K562 (cell line): Measurements from ENCODE around the gene C16orf95. TPM values are rescaled to one million over a fixed set of nuclear protein-coding genes. Genes with fewer than 3 reads are reported as not detected.

Experiments used
- ATAC-seq: fragments of 200-7000 bp; cut with Tn5 transposase; 3 replicates; pipeline ENCODE4 v1.9.1; 2020; ENCODE audit warnings: moderate library complexity
- BruUV-seq: library from RNA; stranded (reverse); fragments of 400-500 nt; replicated peaks from 2 replicates; lab custom pipeline; 2021; lab: Mats Ljungman, UMichigan
- CTCF ChIA-PET: fragments of 300-600 bp; formaldehyde crosslinking; extraction: SDS; loops from one replicate; lab custom pipeline; 2021; ENCODE audit warnings: low intra/inter-chr PET ratio; lab: Yijun Ruan, JAX
- POLR2A ChIA-PET: fragments of 300-600, 350-650 bp; sonication (Branson Sonifier 250); formaldehyde crosslinking; extraction: SDS; loops from one replicate; lab custom pipeline; 2021; ENCODE audit warnings: antibody characterized with exemption, inconsistent platforms; lab: Yijun Ruan, JAX
- DNase-seq, 4 experiments: peaks; one replicate each; pipeline versions ENCODE4 v3.0.0 to v3.0.0-alpha.2; 2011 to 2018; ENCODE audit warnings: low spot score in 3 of 4, mixed read lengths in 3 of 4; ENCODE audit errors: extremely low read depth in 1 of 4
- FAIRE-seq: peaks from 2 replicates; lab custom pipeline; 2011; peaks lifted over from hg19 to GRCh38; lab: Jason Lieb, UNC
- H2AFZ ChIP-seq: 2 replicates; pipeline ENCODE4 v1.6.0; 2011; ENCODE audit warnings: low read depth, low read length, control low read depth, inconsistent platforms
- H3K27ac ChIP-seq: fragments of 200-600 bp; 3 replicates; pipeline ENCODE4 v1.8.0; 2011; ENCODE audit warnings: low read depth, mild to moderate bottlenecking, control low read depth, inconsistent platforms, low read length, moderate library complexity, mixed read lengths; ENCODE audit errors: extremely low read depth
- H3K27me3 ChIP-seq, 2 experiments: fragments of 300-600 bp in 1 of 2; 2 replicates in 1 of 2; 3 replicates in 1 of 2; pipeline versions ENCODE4 v1.6.0 to v1.8.0; 2011; ENCODE audit warnings: inconsistent platforms in 2 of 2, low read length in 2 of 2, mild to moderate bottlenecking in 1 of 2, mixed read lengths in 1 of 2, moderate library complexity in 1 of 2; ENCODE audit not compliant: control insufficient read depth in 2 of 2, insufficient read depth in 2 of 2
- H3K36me3 ChIP-seq: fragments of 300-600 bp; 3 replicates; pipeline ENCODE4 v1.8.0; 2011; ENCODE audit warnings: mild to moderate bottlenecking, low read length, inconsistent platforms; ENCODE audit not compliant: control insufficient read depth, insufficient read depth
- H3K4me1 ChIP-seq, 2 experiments: fragments of 200-600 bp in 1 of 2; replicated peaks in 1 of 2; 2 replicates in 1 of 2; 3 replicates in 1 of 2; pipeline versions ENCODE4 v1.5.1 to v1.8.0; 2011; ENCODE audit warnings: inconsistent platforms in 2 of 2, low read length in 2 of 2, mild to moderate bottlenecking in 1 of 2, mixed read lengths in 1 of 2, moderate library complexity in 1 of 2; ENCODE audit not compliant: control insufficient read depth in 2 of 2, insufficient read depth in 2 of 2
- H3K4me2 ChIP-seq: 2 replicates; pipeline ENCODE4 v1.6.1; 2011; ENCODE audit warnings: low read length, control low read depth, inconsistent platforms, mixed read lengths; ENCODE audit not compliant: insufficient read depth
- H3K4me3 ChIP-seq: fragments of 200-600 bp; sonication (generic), shearing (Covaris generic); 2 replicates; pipeline ENCODE4 v1.5.1; 2016; ENCODE audit warnings: control low read depth, inconsistent platforms
- H3K79me2 ChIP-seq: fragments of 200-600 bp; 3 replicates; pipeline ENCODE4 v1.8.0; 2011; ENCODE audit warnings: low read length, inconsistent platforms; ENCODE audit not compliant: control insufficient read depth, insufficient read depth
- H3K9ac ChIP-seq, 2 experiments: 2 replicates each; pipeline versions ENCODE4 v1.6.0 to v1.6.1; 2011; ENCODE audit warnings: low read depth in 2 of 2, low read length in 2 of 2, control low read depth in 1 of 2, inconsistent platforms in 1 of 2, mild to moderate bottlenecking in 1 of 2, mixed read lengths in 1 of 2; ENCODE audit not compliant: insufficient read depth in 1 of 2
- H3K9me1 ChIP-seq: one replicate; pipeline ENCODE4 v1.6.0; 2011; ENCODE audit warnings: inconsistent platforms, mild to moderate bottlenecking, low read length, moderate library complexity; ENCODE audit not compliant: control insufficient read depth, insufficient read depth
- H3K9me3 ChIP-seq: replicated peaks from 2 replicates; pipeline ENCODE4 v1.5.1; 2011; ENCODE audit warnings: low read depth, low read length, inconsistent platforms; ENCODE audit not compliant: control insufficient read depth, insufficient read depth
- H4K20me1 ChIP-seq: replicated peaks from 2 replicates; pipeline ENCODE4 v1.6.1; 2011; ENCODE audit warnings: low read length, inconsistent platforms, mixed read lengths; ENCODE audit not compliant: control insufficient read depth, insufficient read depth
- ASH1L ChIP-seq: fragments of 450-650 bp; IDR thresholded peaks from 2 replicates; pipeline ENCODE4 v1.6.1; 2018; ENCODE audit warnings: borderline replicate concordance, mild to moderate bottlenecking, low read depth; ENCODE audit not compliant: partially characterized antibody
- NFIC ChIP-seq: fragments of 450-650 bp; IDR thresholded peaks from 2 replicates; pipeline ENCODE4 v1.6.1; 2017; ENCODE audit warnings: mild to moderate bottlenecking, inconsistent platforms
- WGBS: fragments of 100-300 bp; shearing (Covaris generic); methylation state at CpG from one replicate; pipeline ENCODE4 v1.1.6; 2016; ENCODE audit warnings: low coverage, mixed read lengths; ENCODE audit not compliant: insufficient coverage; ENCODE audit errors: missing lambda C conversion rate; 5-methylcytosine and 5-hydroxymethylcytosine counted together
- in situ Hi-C: fragments of 300-500 bp; cut with MboI; formaldehyde crosslinking; loops from 4 replicates; pipeline ENCODE4 v1.15.0; 2018; ENCODE audit warnings: inconsistent platforms, mixed read lengths
- intact Hi-C: fragments of 100-400 bp; cut with micrococcal nuclease; formaldehyde crosslinking; loops from 2 replicates; pipeline ENCODE4 v1.14.2; 2022
- polyA plus RNA-seq, 8 experiments: library from polyadenylated mRNA; depleted of rRNA in 4 of 8; stranded (reverse) in 5 of 8; unstranded in 3 of 8; fragments of >200 nt; fragmentation: Nextera tagmentation in 2 of 8; fragmentation: Illumina TruSeq in 1 of 8; extraction: Ambion mirVana in 2 of 8; extraction: Trizol in 1 of 8; gene quantifications; 2 replicates each; pipeline versions ENCODE4 v1.2.1 to v1.2.3, GENCODE V29; 2011 to 2014; ENCODE audit warnings: inconsistent platforms in 1 of 8, missing spikeins in 1 of 8
- total RNA-seq, 7 experiments: library from RNA; depleted of rRNA in 6 of 7; stranded (reverse); fragments of >200 nt in 6 of 7; fragmentation: Illumina TruSeq in 2 of 7; extraction: Trizol in 2 of 7; gene quantifications; 2 replicates each; pipeline versions ENCODE4 v1.2.1 to v1.2.3, GENCODE V29; 2011 to 2021; ENCODE audit warnings: low replicate concordance in 1 of 7

The C16orf95 gene
- total and polyA plus RNA-seq, 9 of the 15 experiments (the other 6 are each of a cell fraction or from before 2014, with no cell fraction given), result 6.5 to 20.5 (median 9.4) TPM

DNA sequence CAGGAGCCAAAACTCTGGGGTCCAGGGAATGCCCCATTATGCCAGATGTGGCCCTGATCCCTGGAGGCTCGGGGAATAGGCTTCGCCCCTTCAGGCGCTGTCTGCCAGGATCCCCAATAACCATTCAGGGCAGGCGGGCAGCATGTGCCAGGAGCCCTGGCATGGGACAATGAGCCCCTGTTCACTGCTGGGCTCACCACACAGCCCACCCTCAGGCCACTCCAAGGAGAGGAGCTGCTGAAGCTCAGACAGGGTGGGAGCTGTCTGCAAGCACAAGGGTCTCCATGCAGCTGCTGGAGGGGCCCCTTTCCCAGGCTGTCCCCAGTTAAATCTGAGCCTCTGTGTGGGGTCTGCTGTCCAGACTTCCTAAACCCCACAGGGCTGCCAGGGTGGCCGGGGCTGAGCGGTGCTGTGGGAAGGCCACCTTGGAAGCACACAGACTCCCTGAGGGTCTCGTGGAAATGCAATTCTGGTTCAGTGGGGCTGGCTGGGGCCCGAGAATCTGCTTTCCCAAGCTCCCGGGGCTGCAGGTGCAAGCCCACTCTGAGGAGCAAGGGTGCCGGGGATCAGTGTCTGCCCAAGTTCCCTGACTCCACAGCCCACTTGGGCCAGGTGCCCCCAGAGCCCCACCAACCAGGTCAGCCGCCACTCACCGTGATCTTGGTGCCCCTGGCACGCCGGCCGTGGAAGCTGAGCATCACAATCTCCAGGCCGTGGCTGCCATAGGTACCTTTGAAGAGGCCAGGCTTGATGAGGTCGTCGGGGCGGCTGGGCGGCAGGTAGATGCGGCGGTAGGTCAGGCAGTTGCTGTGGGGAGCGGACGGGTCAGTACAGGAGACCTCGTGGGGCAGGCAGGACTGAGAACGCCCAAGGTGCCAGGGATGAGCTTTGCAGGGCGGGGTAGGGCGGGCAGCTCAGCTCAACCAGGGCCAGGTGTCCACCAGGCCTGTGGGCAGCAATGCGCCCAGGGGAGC lies 17.7 kb upstream of the C16orf95 start:
- Histone ChIP-seq H2AFZ (no peak overlapping the region), H3K27ac (no peak overlapping the region), H3K27me3 (no peaks in the 10 kb centered on the region), H3K9me3 (no peaks in the 10 kb centered on the region), H4K20me1 (peaks cover 10% of the 10 kb centered on the region), H3K79me2 (no peaks in the 10 kb centered on the region), H3K9ac (no peak overlapping the region), H3K4me3 (no peak overlapping the region), H3K36me3 (peaks cover 75% of the 10 kb centered on the region; the same call in 2 of the 3 replicates), H3K4me2 (no peak overlapping the region), H3K9me1 (no peaks in the 10 kb centered on the region), H3K4me1 (peaks cover 0 to 8% of the 10 kb centered on the region in 2 experiments; a peak in 1 of 5 replicates)
- POLR2A ChIA-PET, result interaction anchor here (0.7 to 2.3 kb wide), 2 partner anchors 9 to 16 kb away, joined by 3 to 7 read pairs; no protein-coding TSS in a partner anchor
- no TSS peak for BruUV-seq
- intact Hi-C loops, result no loop called here
- 88% methylated on average over 19 of the region's 29 CpGs for WGBS
- no peak for FAIRE-seq
- CTCF ChIA-PET, result no interaction called here
- ATAC-seq, result no peak
- in situ Hi-C loops, result no loop called here
- TF ChIP-seq NFIC (no peak), ASH1L (no peak)
- no peak for DNase-seq
